OCI-LY3 (cell line): ENCODE results near the gene URI1.

Experiments
- H2AFZ ChIP-seq: fragments of 200-600, 300-600 bp; shearing (Covaris generic); 2 replicates; pipeline ENCODE4 v1.6.0; 2014; ENCODE audit warnings: antibody characterized with exemption, low read depth, low read length
- H3K27ac ChIP-seq: fragments of 200-600, 300-600 bp; sonication (generic); 2 replicates; pipeline ENCODE4 v1.5.1; 2014; ENCODE audit warnings: mild to moderate bottlenecking, low read length, moderate library complexity, mixed read lengths
- H3K27me3 ChIP-seq: fragments of 200-600, 300-600 bp; sonication (generic); 2 replicates; pipeline ENCODE4 v1.6.1; 2014; ENCODE audit warnings: low read depth, low read length, mixed read lengths
- H3K36me3 ChIP-seq: fragments of 200-600, 300-600 bp; sonication (generic); replicated peaks from 2 replicates; pipeline ENCODE3; 2014; ENCODE audit warnings: low read depth, low read length, mixed read lengths
- H3K4me1 ChIP-seq: fragments of 300-600, 200-600 bp; sonication (generic); 2 replicates; pipeline ENCODE4 v1.6.1; 2014; ENCODE audit warnings: low read length, mixed read lengths
- H3K4me2 ChIP-seq: fragments of 200-600, 300-600 bp; sonication (generic); 2 replicates; pipeline ENCODE4 v1.6.1; 2014; ENCODE audit warnings: low read length, mixed read lengths
- H3K4me3 ChIP-seq: fragments of 300-600, 200-600 bp; sonication (generic); 2 replicates; pipeline ENCODE4 v1.5.1; 2014; ENCODE audit warnings: antibody characterized with exemption, mild to moderate bottlenecking, low read length, moderate library complexity
- H3K79me2 ChIP-seq: fragments of 300-600, 200-600 bp; shearing (Covaris generic); 2 replicates; pipeline ENCODE4 v1.6.1; 2014; ENCODE audit warnings: mild to moderate bottlenecking, low read length, mixed read lengths
- H3K9ac ChIP-seq: fragments of 300-600, 200-600 bp; shearing (Covaris generic); 2 replicates; pipeline ENCODE4 v1.6.0; 2014; ENCODE audit warnings: mild to moderate bottlenecking, low read length, moderate library complexity
- H3K9me3 ChIP-seq: fragments of 200-600, 300-600 bp; shearing (Covaris generic); 2 replicates; pipeline ENCODE4 v1.6.1; 2014; ENCODE audit warnings: low read length, mixed read lengths; ENCODE audit not compliant: insufficient read depth
- H4K20me1 ChIP-seq: fragments of 200-600, 300-600 bp; sonication (generic); 2 replicates; pipeline ENCODE4 v1.6.1; 2016; ENCODE audit warnings: low read length, mixed read lengths; ENCODE audit not compliant: insufficient read depth
- CTCF ChIP-seq: fragments of 200-600, 300-600 bp; sonication (generic); IDR thresholded peaks from 2 replicates; pipeline ENCODE4 v1.5.1; 2014; ENCODE audit warnings: antibody characterized with exemption, low read length, low read depth
- EZH2phosphoT487 ChIP-seq: fragments of 200-600 bp; shearing (Covaris generic); IDR thresholded peaks from 2 replicates; pipeline ENCODE4 v1.6.1; 2018; ENCODE audit warnings: antibody characterized with exemption, mixed run types, low read depth

Gene URI1

GRCh38 chr19:30017172-30017571, 75.1 kb downstream of the URI1 start:
- Histone ChIP-seq H3K27ac (no peak overlapping the region), H3K4me2 (peak overlapping the region; percentile 53), H2AFZ (no peak overlapping the region), H3K4me1 (peaks cover 23% of the 10 kb centered on the region), H4K20me1 (peaks cover 52% of the 10 kb centered on the region), H3K9ac (no peak overlapping the region), H3K79me2 (no peaks in the 10 kb centered on the region), H3K9me3 (no peaks in the 10 kb centered on the region), H3K27me3 (0 out of 2 replicates have a peak, but pooled peaks cover 4% of the 10 kb centered on the region), H3K36me3 (peaks cover 47% of the 10 kb centered on the region), H3K4me3 (0 out of 2 replicates have a peak overlapping the region, but pooled peaks have one; percentile 1)
- TF ChIP-seq CTCF: no peak
- peak; percentile 49; the same call in 1 of the 2 replicates for TF ChIP-seq EZH2phosphoT487

GRCh38 chr19:30020189-30020588, 78.2 kb downstream of the URI1 start:
- H3K79me2 ChIP-seq: no peaks in the 10 kb centered on the region
- H3K9me3 ChIP-seq: no peaks in the 10 kb centered on the region
- H3K9ac ChIP-seq: no peak overlapping the region
- peaks cover 49% of the 10 kb centered on the region for H4K20me1 ChIP-seq
- H3K4me3 ChIP-seq: no peak overlapping the region
- H3K4me1 ChIP-seq: peaks cover 33% of the 10 kb centered on the region
- no peak overlapping the region for H3K27ac ChIP-seq
- H3K36me3 ChIP-seq: peaks cover 32% of the 10 kb centered on the region
- TF ChIP-seq EZH2phosphoT487: no peak
- no peak for TF ChIP-seq CTCF
- no peak overlapping the region for H3K4me2 ChIP-seq
- 0 out of 2 replicates have a peak, but pooled peaks cover 4% of the 10 kb centered on the region for H3K27me3 ChIP-seq
- no peak overlapping the region for H2AFZ ChIP-seq

- Histone ChIP-seq H3K4me2 (no peak overlapping the region), H3K79me2 (no peaks in the 10 kb centered on the region), H3K9me3 (no peaks in the 10 kb centered on the region), H3K4me1 (peaks cover 15% of the 10 kb centered on the region), H3K9ac (no peak overlapping the region), H3K27me3 (0 out of 2 replicates have a peak, but pooled peaks cover 3% of the 10 kb centered on the region), H3K27ac (no peak overlapping the region), H3K4me3 (no peak overlapping the region), H4K20me1 (peaks cover 27% of the 10 kb centered on the region), H3K36me3 (peaks cover 24% of the 10 kb centered on the region), H2AFZ (no peak overlapping the region)
- TF ChIP-seq CTCF: no peak
- TF ChIP-seq EZH2phosphoT487: no peak
Observed at GRCh38 chr19:30022659-30023058, 80.6 kb downstream of the URI1 start.

- H3K27me3 ChIP-seq: no peaks in the 10 kb centered on the region
- no peaks in the 10 kb centered on the region for H3K79me2 ChIP-seq
- no peaks in the 10 kb centered on the region for H3K9me3 ChIP-seq
- H4K20me1 ChIP-seq: peaks cover 21% of the 10 kb centered on the region
- H3K27ac ChIP-seq: no peak overlapping the region
- no peak for TF ChIP-seq EZH2phosphoT487
- no peak for TF ChIP-seq CTCF
- no peak overlapping the region for H2AFZ ChIP-seq
- H3K4me3 ChIP-seq: no peak overlapping the region
- H3K9ac ChIP-seq: no peak overlapping the region
- peaks cover 24% of the 10 kb centered on the region for H3K36me3 ChIP-seq
- peaks cover 9% of the 10 kb centered on the region for H3K4me1 ChIP-seq
- no peak overlapping the region for H3K4me2 ChIP-seq
Observed at GRCh38 chr19:30023330-30023729, 81.3 kb downstream of the URI1 start.
